Activated CD8-positive, alpha-beta T cell treated with anti-CD3 and anti-CD28 coated beads for 36 hours (primary cell): ENCODE measurements around the gene TCF25. TPM values are rescaled to one million over a fixed set of nuclear protein-coding genes. Genes with fewer than 3 reads are reported as not detected.

Experiments used
- ATAC-seq: fragments of 200-7000 bp; cut with Tn5 transposase; one replicate; pipeline ENCODE4 v1.10.0; 2021; ENCODE audit warnings: mild to moderate bottlenecking, moderate library complexity
- CTCF ChIA-PET: fragments of 350-600 bp; sonication (Branson Sonifier 250); formaldehyde crosslinking; loops from one replicate; lab custom pipeline; 2021; ENCODE audit warnings: antibody characterized with exemption; lab: Charles Lee
- POLR2A ChIA-PET: fragments of 350-600 bp; sonication (Branson Sonifier 250); formaldehyde crosslinking; loops from one replicate; lab custom pipeline; 2021; ENCODE audit warnings: antibody characterized with exemption; lab: Charles Lee
- DNase-seq: peaks from one replicate; pipeline ENCODE4 v3.0.0-alpha.2; 2020
- H3K27ac Mint-ChIP-seq: one replicate; pipeline ENCODE4 v1.8.0; 2021; ENCODE audit warnings: mild to moderate bottlenecking, mixed read lengths
- H3K27me3 Mint-ChIP-seq: one replicate; pipeline ENCODE4 v1.8.0; 2021; ENCODE audit warnings: mixed read lengths
- H3K36me3 Mint-ChIP-seq: one replicate; pipeline ENCODE4 v1.8.0; 2021; ENCODE audit warnings: low read depth, mixed read lengths
- H3K4me1 Mint-ChIP-seq: one replicate; pipeline ENCODE4 v1.8.0; 2021; ENCODE audit warnings: low read depth, mixed read lengths
- H3K4me3 Mint-ChIP-seq: one replicate; pipeline ENCODE4 v1.8.0; 2021; ENCODE audit warnings: mild to moderate bottlenecking, moderate library complexity, mixed read lengths
- H3K9me3 Mint-ChIP-seq: one replicate; pipeline ENCODE4 v1.8.0; 2021; ENCODE audit warnings: mixed read lengths
- CTCF ChIP-seq: fragments of 200-600 bp; IDR thresholded peaks from one replicate; pipeline ENCODE4 v1.8.0; 2022; ENCODE audit warnings: antibody characterized with exemption, mild to moderate bottlenecking
- intact Hi-C: fragments of 100-400 bp; cut with micrococcal nuclease; formaldehyde crosslinking; loops from one replicate; pipeline ENCODE4 v1.10.0; 2022
- total RNA-seq, 2 experiments: library from RNA; stranded (reverse); gene quantifications; one replicate each; pipeline ENCODE4 v1.2.3, GENCODE V29; 2021

The TCF25 gene
- total RNA-seq, 2 experiments from 2014 or later, result 138 to 149 TPM

DNA sequence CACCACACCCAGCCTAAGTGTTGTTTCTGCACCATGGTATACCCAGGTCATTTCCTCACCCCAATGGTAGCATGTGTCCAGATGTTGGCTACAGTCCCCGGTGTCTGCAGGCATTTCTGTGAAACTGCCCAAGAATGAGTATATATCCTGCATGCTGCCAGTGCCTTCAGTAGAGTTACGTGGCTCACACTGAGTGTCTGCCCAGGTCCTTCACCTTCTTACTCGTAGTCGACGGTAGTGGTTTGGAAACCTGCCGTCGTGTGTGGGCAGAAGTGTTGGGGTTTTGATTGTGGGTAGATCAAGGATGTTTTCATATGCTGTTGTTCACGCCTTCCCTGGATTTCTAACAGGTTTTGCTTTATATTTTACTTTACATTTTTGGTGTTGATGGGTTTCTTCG lies 16.8 kb downstream of the TCF25 start:
- Mint-ChIP-seq H3K4me3 (no peak overlapping the region), H3K9me3 (no peaks in the 10 kb centered on the region), H3K36me3 (peaks cover 36% of the 10 kb centered on the region), H3K27ac (peak overlapping the region; percentile 63), H3K4me1 (peaks cover 12% of the 10 kb centered on the region), H3K27me3 (no peaks in the 10 kb centered on the region)
- no peak for TF ChIP-seq CTCF
- intact Hi-C loops, result no loop called here
- POLR2A ChIA-PET, result no interaction called here
- CTCF ChIA-PET, result no interaction called here
- peak; percentile 90 for ATAC-seq
- peak; percentile 78 for DNase-seq

DNA sequence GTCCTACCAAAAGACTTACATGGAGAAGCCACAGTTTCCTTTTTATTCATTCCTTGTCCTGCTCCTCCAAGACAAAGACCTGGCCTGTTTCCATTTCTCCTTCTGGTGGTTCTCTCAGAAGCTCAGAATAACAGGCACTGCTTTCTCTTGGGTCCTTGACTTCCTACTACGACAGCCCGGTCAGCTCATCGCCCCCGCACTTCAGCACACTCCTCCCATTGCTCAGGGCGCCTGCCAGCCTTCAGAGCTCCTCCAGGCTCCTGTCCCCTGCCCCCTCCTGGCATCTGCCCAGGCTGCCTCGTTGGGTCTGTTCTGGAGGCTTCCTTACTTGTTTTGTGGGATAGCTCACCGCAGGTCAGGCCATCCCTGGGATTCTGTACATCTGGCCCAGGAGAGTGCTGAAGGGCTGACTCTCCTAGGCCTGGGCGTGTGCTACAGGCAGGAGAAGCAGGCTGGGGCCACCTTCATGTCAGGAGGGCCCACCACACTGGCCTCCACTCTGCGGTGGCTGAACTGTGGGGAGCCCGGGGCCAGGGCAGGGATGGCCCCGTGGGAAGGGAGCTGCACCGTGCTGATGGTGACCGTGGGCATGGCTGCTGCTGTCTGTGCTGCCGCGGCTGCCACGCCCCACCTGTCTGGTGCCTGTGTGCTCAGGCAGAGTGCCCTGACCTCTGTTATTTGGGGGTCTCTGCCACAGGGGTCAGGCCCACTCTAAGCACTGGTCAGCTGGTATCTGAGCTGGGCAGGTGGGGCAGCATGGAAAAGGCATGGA lies 17.7 kb downstream of the TCF25 start:
- H3K36me3 Mint-ChIP-seq, result peaks cover 35% of the 10 kb centered on the region
- peaks cover 12% of the 10 kb centered on the region for H3K4me1 Mint-ChIP-seq
- DNase-seq (no peak), ATAC-seq (no peak)
- no peak overlapping the region for H3K4me3 Mint-ChIP-seq
- H3K27me3 Mint-ChIP-seq, result no peaks in the 10 kb centered on the region
- intact Hi-C loops, result no loop called here
- no peaks in the 10 kb centered on the region for H3K9me3 Mint-ChIP-seq
- TF ChIP-seq CTCF, result no peak
- H3K27ac Mint-ChIP-seq, result no peak overlapping the region
- POLR2A ChIA-PET, result interaction anchor here (0.7 kb wide), 1 partner anchor 18 kb away, joined by 4 read pairs; the partner anchor contains the start of gene TCF25
- CTCF ChIA-PET, result no interaction called here

DNA sequence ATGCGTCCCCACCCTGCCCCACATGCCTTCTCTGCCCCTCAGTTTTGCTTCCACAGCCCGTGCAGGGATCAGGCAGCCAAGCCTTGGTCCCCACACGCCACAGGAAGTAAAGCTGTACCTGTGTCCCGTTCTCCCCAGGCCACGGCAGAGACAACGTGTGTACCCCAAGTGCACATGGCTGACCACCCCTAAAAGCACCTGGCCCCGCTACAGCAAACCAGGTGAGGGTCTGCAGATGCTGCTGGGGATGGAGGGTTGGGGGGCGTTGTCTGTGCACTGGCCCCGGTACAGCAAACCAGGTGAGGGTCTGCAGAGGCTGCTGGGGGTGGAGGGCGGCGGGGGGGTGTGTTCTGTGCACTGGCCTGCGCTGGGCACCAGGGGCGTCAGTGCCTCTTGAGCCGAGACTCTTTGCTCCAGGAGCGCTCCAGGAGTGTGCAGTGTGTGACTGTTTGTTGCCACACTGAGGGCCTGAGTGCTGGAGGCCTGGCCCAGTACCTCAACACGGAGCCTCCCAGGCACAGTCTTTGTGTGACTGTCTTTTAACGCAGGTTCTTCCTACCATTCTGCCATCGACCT lies 18.8 kb downstream of the TCF25 start:
- ATAC-seq, result no peak
- intact Hi-C loops, result no loop called here
- Mint-ChIP-seq H3K27ac (no peak overlapping the region), H3K36me3 (peaks cover 33% of the 10 kb centered on the region), H3K27me3 (no peaks in the 10 kb centered on the region), H3K4me1 (peaks cover 12% of the 10 kb centered on the region), H3K9me3 (no peaks in the 10 kb centered on the region), H3K4me3 (no peak overlapping the region)
- ChIA-PET CTCF (no interaction called here), POLR2A (no interaction called here)
- no peak for TF ChIP-seq CTCF
- DNase-seq, result no peak

DNA sequence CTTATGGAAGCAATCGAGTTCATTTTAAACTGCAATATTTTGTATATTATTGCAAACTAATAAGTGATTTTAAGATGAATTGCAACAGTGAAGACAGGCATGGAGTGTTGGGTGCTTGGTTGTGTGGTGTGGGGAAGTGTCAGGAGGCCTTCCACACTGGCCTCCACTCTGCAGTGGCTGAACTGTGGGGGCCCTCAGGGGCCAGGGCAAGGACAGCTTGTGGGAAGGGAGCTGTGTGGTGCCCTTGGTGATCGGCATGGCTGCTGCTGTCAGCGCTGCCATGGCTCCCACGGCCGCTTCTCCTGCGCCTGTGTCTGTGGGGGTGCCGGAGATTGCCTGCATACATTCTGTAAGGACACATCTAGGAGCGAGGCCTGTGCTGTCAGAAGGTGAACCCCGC lies 19.2 kb downstream of the TCF25 start:
- no peak for TF ChIP-seq CTCF
- intact Hi-C loops, result no loop called here
- CTCF ChIA-PET, result no interaction called here
- H3K4me1 Mint-ChIP-seq, result peaks cover 12% of the 10 kb centered on the region
- H3K27me3 Mint-ChIP-seq, result no peaks in the 10 kb centered on the region
- no peak for ATAC-seq
- no peak overlapping the region for H3K27ac Mint-ChIP-seq
- H3K4me3 Mint-ChIP-seq, result no peak overlapping the region
- H3K9me3 Mint-ChIP-seq, result no peaks in the 10 kb centered on the region
- POLR2A ChIA-PET, result no interaction called here
- H3K36me3 Mint-ChIP-seq, result peaks cover 29% of the 10 kb centered on the region
- DNase-seq, result no peak
